GM19438 (cell line): ENCODE results near the gene ITPRID2.
"Not testable (repeated sequence)": the region's sequence is repeated elsewhere in the genome, so short reads cannot be mapped to it uniquely, and the experiment has no call there.

ENCODE experiments used
- ATAC-seq: cut with Tn5 transposase; IDR thresholded peaks from one replicate; pipeline ENCODE4 v1.9.1; 2021; ENCODE audit warnings: low read depth; ENCODE audit not compliant: unreplicated experiment

Gene ITPRID2

GRCh38 chr2:181957668-181958067, 66.1 kb downstream of the ITPRID2 start:
- no peak for ATAC-seq

GRCh38 chr2:181958726-181959125, 67.2 kb downstream of the ITPRID2 start:
- ATAC-seq, result no peak

- ATAC-seq, result no peak
Observed at GRCh38 chr2:181959508-181959907, 68.0 kb downstream of the ITPRID2 start.

GRCh38 chr2:181961167-181961566, 69.6 kb downstream of the ITPRID2 start:
- not testable (repeated sequence) for ATAC-seq

GRCh38 chr2:181962142-181962541, 70.6 kb downstream of the ITPRID2 start:
- no peak for ATAC-seq

- ATAC-seq, result no peak
Observed at GRCh38 chr2:181970160-181970794, 78.7 kb downstream of the ITPRID2 start.

GRCh38 chr2:181971032-181971431, 79.5 kb downstream of the ITPRID2 start:
- no peak for ATAC-seq

GRCh38 chr2:181972431-181973170, 81.1 kb downstream of the ITPRID2 start:
- ATAC-seq, result no peak

- no peak for ATAC-seq
Observed at GRCh38 chr2:181973171-181973783, 81.7 kb downstream of the ITPRID2 start.

- ATAC-seq, result no peak
Observed at GRCh38 chr2:181977661-181978350, 86.3 kb downstream of the ITPRID2 start.

- ATAC-seq, result no peak
Observed at GRCh38 chr2:181978351-181979150, 87.0 kb downstream of the ITPRID2 start.
